UCSD-AML1 (cell line): ENCODE data around the gene CYTH4.
"Not testable (repeated sequence)": the region's sequence is repeated elsewhere in the genome, so short reads cannot be mapped to it uniquely, and the experiment has no call there.

Experiments used
- DNase-seq: peaks from one replicate; lab custom pipeline; 2025; ENCODE audit not compliant: unreplicated experiment; lab: John Stamatoyannopoulos, UW

The CYTH4 gene

DNA sequence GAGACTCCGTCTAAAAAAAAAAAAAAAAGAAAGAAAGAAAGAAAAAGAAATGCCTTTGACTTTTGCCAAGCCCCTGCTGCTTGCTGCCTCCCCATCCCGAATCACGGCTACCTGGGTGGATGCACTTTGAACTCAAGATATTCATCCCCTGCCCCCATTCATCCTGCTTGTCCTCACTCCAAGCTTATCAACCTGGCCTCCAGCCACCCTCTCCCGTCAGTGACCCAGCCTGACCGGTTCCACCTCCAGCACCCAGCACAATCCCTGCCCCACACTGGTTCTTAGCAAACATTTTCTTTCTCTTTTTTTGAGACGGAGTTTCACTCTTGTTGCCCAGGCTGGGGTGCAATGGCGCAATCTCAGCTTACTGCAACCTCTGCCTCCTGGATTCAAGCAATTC is 44.4 kb downstream of the CYTH4 start:
- no peak for DNase-seq

DNA sequence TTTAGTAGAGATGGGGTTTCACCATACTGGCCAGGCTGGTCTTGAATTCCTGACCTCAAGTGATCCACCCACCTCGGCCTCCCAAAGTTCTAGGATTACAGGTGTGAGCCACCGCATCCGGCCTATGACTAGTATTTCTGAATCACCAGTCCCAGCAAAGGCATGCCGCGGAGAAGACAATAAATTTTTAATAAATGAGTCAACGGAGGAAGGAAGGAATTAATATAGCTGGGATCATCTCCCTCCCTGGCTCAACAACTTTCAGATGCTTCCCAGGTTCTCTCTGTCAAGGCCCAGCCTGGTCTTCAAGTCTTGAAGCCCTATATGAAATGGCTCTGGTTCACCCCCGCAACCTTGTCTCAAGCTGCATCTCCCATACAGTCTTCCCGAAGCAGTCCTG is 45.7 kb downstream of the CYTH4 start:
- DNase-seq: no peak

DNA sequence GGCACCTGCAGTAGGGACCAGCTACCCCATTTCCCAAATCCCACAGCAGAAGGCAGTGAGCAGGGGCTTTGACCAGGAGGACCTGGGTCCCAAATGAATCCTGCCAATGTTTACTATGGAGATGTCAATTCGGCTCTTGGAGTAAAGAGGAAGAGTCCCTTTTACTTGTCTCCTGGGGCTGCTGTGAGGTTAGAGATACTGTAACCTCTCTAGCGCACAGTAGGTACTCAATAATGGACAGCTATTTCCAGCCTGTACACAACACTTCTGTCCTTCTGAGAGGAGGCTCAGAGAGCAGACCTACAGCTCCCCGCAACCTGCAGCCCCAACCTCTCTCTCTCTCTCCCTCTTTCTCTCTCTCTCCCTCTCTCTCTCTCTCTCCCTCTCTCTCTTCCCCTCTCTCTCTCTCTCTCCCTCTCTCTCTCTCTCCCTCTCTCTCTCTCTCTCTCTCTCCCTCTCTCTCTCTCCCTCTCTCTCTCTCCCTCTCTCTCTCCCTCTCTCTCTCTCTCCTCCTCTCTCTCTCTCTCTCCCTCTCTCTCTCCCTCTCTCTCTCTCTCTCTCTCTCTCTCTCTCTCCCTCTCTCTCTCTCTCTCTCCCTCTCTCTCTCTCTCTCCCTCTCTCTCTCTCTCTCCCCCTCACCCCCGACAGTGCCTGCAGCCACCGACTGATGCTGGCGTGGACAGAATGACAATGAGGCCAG is 46.4 kb downstream of the CYTH4 start:
- DNase-seq: not testable (repeated sequence)

DNA sequence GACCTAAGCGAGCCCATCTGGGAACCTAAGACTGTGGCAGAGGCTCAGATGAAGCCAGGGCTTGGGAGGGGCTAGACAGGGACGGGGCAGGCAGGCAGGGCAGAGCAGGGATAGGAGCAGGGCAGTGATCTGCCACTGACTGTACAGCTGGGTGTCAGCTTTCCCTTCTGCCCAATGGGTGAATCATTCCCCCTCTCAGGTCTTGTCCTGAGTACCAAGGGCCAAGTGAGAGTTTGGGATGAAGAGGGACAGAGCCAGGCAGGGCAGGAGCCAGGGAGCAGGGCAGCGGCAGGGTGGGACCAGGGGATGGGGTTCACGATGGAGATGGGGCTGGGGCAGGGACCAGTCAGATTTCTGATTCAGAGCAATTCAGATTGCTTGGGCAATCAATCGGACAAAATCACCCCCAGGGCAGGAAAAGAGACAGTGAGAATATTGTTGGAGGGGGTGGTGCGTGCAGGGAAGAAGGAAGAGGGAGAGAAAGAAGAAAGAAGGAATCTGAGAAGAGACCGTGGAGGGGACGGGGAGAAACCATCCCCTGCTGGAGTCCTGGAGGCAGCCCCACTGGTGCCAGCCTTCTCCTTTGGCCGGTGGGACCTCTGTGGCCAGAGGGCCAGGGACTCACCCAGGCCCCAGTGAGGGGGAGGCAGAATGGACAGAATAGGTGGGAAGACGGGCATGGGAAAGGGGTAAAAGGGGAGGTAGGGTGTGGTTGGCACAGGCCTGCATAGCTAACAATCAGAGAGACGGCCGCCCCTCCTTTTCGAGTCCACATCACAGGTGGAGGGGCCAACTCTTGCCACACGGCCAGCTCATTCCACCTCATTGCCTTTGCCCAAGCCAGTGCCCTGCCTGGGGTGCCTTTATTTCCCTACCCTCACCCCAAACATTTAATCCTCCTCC is 47.2 kb downstream of the CYTH4 start:
- no peak for DNase-seq

DNA sequence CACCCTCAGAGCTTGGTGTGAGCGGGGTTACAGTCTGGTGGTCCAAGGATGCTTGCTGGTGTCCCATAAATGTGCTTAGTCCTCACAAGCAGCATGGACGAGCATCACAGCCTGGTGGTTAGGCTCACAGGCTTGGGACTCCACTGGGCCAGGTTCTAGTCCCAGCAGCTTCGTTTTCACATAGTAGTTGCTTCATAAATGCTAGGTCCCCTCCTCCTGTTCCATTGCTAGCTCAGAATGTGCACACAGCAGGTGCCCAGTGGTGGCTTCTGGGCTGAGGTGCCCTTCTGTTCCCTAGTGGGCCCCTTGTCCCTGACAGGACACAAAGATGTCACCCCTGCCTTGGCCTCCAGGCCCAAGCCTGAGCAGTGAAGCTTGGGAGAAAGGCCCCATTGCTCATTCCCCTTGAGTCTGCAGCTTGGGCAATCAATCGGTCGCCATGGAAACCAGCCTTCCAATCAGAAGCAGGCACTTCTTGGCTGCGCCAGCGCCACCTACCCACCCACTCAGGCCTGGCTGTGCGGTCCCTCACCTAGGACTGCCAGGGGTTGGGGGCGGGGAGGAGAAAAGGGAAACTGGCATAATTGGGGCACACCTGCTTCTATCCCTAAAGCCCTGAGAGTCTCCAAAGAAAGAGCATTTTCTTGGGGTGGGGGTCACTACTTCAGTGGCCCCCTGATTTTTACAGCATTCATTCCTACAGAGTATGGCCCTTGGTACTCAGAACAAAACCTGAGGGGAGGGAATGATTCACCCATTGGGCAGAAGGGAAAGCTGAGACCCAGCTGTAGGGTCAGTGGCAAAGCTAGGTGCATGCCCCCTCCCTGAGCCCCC is 48.1 kb downstream of the CYTH4 start:
- DNase-seq: peak; percentile 66

DNA sequence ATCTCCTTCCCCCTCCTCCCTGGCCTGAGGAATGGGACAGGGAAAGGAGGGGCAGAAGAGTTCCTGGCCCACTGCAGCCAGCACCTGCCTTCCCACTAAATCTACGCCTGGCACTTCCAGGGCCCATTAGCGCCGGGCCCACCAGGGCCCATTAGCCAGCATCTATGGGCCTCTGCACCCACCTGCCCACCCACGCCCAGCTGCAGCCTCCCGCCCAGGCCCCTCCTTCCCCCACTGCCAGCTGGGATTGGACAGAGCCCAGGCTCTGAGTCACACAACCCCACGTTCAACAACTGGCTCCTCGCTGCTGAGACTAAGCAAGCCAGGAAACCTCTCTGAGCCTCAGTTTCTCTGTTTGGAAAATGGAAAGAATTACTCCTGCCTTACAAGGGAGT is 48.7 kb downstream of the CYTH4 start:
- DNase-seq: no peak

DNA sequence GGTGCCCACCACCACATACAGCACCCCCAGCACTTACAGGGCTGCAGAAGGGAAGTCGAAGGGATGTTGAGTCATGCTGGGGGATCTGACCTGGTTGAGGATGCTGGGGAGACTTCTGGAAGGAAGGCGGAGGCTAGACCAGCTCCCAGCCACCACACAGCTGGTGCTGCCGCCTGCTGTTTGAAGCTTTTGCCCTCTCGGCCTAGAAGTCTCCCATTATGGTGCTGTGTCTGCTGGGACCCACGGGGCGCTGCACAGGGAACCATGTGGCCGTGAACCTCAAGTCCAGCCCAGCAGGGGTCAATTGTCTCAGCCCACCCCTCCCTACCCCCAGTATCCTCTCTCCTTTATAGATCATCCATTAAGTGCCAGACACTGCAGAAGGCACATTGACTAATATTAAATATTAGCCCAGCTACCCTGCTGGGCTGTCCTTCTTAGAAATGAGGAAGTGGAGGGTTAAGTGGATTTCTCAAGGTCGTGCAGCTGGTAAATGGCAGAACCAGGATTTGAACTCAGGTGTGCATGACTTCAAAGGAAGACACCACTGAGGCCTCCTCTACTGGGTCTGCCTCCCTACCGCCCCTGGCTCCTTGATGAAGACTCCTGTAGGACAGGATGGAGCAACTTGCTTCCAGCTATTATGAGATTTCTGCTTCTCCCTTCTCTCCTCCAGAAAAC is 49.7 kb downstream of the CYTH4 start:
- peak; percentile 55 for DNase-seq

DNA sequence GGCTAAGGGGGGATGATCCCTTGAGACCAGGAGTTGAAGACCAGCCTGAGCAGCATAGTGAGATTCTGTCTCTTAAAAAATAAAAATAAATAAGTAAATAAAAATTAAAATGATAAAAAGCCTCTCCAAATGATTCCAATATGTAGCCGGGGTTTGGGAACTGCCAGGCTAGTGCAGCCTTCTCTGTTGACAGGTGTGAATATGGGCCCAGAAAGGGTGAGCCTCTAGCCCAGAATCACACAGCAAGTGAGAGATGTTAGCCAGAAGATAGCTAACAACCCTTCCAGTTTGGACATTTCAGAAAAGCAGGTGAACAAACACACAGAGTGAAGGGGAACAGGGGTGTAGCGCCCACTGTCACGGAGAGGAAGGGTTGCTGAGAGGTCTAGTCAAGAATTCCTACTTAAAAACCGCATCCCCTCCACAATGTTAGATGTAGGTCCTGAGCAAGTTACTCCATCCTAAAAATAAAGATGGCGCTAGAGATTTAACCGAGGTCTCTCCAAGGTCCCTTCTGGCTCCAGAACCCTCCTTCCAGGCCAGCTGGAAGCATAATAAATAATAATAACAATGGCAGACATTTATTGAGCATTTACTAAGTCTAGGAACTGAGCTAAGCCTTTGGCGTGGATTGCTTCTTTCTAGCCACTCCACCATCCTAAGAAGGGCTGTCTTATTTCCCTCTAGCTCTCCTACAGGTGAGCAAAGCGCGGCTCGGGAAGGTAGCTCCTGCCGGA is 51.6 kb downstream of the CYTH4 start:
- no peak for DNase-seq

DNA sequence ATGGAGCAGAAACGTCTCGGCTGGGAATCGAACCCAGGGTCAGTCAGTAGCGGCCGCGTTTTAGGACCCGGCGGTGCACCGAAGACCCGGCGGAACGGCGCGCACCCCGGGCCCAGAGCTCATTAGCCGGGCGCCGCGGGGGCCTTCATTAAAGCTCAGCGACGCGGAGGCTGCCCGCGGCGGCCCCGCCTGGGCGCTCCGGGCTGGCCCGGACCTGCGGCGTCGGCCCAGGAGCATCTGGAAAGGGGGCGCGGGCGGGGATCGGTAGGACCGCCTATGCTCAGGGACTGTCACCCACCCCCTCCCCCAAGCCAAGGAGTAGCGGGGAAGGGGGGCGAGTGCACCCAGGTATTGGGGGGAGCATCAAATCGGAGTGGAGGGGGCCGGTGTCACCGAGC is 52.2 kb downstream of the CYTH4 start:
- DNase-seq: no peak

DNA sequence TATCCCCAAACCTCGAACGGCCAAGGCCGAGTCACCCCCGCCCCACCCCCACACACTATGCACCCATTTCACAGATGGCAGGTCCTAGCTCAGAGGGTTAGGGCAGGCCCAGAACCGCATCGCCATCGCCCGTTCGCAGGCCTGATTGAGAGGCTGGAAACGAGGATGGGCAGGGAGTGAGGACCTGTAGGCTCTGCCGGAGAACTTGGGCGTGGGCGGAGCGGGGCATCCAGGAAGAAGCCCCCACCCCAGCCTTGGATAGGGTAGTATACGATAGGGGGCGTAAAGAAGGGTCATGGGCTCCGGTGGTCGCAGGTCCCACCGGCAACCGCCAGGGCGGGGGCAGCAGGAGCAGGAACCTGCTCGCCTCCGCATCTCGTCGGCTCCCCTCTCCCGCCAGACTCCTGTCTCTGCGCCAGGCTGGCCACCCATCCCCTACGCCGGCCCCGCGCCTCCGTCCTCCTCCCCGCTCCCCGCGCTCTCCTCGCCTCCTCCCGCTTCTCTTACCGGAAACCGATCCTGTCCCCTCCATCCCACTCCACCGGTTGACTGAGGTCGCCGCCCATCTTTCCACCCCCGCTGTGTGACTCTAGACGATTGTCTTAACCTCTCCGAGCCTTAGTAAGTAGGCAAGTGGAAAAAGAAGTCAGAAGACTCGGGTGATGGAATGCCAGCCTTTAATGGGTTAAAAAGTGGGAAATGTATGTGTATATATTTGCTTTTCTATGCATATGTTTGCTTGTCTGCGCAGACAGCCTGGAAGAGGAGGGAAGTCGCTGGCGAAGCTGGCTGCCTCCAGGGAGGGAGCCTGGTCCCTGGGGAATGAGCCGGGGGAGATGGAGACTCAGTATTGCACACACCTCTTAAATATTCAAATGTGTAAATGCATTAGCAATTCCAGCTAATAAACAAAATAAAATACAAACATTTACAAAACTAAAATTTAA is 52.8 kb downstream of the CYTH4 start:
- no peak for DNase-seq

DNA sequence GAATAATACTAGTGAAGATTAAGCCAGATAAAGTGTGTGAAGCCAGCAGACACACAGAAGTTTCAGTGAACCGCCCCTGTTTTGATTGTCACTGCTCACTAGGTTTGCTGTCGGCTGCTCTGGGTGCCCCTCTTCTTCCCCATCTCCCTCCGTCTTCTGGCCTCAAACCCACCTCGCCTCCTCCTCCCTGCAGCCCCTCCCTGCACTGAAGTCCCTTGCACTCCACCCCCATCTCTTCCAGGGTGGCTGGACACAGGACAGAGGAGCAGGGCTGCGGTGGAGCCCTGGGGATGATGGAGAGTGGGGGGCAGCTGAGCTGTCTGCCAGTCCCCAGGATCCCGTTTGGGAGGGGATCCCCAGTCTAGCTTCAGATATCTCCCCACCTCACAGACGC is 53.5 kb downstream of the CYTH4 start:
- no peak for DNase-seq

DNA sequence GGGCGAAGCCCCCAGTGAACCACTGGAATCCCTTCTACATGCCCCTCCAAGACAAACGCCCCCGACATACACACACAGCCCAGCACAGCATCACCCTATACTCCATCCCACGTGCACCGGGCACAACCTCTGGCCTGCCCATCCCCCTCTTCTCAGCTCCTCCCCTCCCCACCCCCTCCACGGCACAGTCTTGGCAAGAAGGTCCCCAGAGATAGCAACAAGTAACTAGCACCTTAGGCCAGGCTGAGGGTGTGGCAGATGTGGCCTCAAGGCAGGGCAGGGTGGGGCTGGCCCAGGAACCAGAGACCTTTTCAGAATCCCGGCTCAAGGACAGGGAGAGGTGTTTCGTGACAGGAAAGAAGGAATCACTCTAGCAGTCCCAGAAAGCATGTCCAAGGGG is 54.3 kb downstream of the CYTH4 start:
- DNase-seq: no peak

DNA sequence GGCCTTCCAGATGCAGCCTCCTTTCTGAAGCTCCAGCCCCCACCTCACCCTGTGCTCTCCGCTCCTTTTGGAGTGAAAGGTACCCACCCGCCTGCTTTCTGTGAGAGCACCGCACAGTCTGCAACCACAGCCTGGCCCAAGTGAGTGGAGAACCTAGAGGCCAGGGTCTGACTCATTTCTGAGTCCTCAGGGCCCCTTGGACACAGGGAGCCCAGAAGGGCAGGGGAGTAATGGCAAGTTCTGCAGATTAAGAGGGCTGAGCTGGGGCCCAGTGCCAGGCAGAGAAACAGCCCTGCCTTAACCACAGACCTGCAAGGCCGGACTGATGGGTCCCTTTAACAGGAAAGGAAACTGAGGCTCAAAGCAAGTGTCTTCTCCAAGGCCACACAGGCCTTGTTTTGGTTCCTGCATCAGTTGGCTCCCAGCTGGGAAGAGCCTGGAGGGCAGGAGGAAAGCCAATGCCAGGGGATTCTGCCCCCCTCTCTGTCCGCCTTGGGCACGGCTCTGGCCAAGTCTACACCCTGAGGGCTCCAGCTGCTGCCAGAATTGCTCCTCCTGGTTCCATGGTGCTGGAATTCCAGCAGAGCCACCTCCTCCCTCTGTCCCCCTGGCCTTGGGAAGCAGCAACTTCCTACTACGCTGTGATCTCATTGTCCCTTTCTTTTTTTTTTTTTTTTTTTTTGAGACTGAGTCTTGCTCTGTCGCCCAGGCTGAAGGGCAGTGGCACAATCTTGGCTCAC is 55.1 kb downstream of the CYTH4 start:
- DNase-seq: no peak

DNA sequence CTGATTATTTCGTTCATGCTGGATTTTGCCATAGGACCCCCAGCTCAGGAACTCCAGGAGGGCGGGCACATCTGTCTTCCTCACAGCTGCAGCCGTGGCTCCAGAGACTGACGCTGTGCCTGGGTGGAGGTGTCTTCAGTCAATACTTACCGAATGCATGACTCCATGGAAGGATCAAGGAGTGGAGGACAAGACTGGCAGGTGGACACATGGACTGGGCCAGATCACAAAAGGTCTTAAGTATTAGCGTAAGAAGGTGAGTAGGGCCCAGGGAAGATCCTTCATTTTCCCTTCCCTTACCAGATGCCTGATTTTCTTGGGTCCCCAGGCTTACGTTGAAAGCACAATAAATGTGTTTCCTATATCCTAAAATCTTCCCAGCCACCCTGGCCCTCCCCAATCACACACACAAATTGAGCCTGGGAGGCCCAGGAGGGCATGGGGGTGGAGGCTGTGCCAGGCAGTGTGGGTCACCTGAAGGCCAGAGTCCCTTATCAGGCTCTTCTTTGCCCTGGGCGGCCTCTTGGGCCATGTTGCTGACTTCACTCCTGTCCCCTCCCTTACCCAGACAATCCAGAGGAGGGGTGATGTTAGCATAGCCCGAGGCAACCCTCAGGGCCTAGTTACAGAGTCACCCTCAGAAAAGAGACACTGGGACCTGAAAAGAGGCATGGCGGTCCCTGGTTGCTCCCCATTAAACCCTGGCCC is 56.4 kb downstream of the CYTH4 start:
- no peak for DNase-seq

DNA sequence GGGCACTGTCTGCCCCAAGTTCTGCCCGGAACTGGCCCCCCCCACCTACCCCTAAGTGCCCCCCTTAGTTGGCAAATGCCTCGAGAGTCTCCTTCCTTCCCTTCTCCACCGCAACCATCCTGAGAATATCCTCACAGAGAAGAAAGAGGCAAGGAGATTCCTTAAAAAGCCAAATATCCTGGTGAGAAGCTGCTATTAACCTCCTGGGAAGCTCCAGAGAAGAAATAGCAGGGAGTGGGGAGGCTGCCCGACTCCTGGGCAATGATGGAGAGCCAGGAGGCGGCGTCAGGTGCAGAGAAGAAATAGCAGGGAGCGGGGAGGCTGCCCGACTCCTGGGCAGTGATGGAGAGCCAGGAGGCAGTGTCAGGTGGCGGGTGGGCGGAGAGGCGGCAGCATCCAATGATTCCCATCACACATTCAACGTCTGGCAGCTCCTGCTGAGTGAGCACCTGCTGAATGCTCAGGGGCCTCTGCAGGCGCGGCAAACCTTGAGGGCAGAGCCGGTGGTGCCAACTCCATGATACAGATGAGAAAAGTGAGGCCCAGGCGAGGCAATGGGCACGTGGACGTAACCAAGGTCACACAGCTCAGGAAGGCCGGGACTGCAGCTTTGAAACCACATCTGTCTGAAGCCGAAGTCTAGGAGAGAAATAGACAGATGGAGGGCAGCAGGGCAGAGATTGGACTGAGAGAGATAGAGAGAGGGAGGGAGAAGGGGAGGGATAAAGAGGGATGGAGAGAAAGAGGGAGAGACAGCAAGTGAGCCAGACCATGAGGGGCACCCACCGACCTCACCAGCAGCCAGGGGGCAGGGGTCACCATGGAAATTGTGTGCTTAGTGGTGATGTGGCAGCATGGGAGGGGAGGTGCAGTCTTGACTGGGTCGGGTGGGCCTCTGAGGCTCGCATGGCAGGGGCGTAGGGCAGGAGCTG is 58.3 kb downstream of the CYTH4 start:
- DNase-seq: no peak

DNA sequence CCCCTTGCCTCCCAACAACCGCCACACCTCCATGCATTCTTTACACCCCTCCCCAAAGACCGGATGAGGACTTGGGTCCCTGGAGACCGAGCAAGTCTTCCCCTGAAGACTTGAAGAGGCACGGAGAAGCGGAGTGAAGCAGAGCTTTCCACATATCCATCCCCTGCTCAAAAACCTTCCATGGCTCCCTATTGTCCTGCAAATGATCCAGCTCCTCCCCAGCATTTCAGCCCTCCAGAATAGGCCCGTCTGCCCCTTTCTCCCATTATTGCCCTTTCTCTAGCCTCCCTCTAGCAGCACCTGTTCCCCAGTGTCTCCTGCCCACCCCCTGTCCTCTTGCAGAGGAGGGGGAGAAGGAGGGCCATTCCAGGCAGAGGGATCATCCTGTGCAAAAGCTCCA is 59.8 kb downstream of the CYTH4 start:
- no peak for DNase-seq

DNA sequence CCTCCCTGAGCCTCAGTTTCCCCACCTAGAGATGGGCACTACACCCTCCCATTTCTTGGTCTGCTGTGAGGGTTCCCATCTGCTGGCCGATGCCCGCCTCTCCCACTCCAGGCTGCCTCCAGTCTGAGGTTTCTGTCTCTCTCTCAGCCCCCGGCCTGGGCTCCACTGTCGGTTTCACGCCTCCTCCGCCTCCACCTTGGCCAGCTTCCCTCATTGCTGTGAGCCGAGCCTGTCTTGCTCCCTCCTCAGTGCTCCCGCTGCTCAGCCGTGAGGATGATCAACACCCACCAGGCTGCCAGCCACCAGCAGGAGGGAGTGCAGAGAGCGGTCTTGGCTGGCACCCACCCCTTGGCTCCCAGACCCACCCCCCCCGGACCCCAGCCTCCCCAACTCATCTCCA is 61.0 kb downstream of the CYTH4 start:
- DNase-seq: no peak
